Hematopoietic multipotent progenitor cell treated with erythropoietin and hydrocortisone succinate and interleukin-3 and kit ligand, for 8 days (in vitro differentiated cells): ENCODE measurements around the gene RRP15.

Experiments used
- DNase-seq: peaks from one replicate; pipeline ENCODE4 v3.0.0-alpha.2; 2015

Gene RRP15

DNA sequence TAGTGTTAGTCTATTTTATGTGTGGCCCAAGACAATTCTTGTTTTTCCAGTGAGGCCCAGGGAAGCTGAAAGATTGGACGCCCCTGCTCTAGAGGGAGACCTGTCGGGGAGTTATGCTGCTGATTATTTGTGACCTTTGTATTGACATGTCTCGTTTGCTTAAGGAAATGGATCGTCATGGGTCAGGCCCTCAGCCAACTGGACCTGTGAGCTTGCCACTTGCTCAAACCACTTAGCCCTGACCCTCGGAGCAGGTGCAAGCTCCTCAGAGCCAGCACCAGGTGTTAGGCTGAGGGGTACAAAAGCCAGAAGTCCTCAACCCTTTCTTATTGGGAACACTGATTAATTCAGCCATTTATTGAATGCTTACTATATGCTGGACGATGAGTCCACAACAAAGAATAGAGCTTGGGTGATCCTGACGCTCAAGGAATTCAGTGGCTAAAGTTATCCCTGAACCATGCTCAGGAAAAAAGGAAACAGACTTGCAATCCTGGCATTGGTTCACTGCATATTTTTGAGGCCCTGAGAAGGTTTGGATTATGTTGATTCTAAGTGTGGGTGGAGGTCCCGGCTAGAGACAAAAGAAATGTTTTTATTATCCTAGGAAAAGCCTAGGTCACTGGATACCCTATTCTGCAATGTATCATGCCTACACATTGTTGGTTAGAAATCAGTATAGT is 79.1 kb downstream of the RRP15 start:
- no peak for DNase-seq

DNA sequence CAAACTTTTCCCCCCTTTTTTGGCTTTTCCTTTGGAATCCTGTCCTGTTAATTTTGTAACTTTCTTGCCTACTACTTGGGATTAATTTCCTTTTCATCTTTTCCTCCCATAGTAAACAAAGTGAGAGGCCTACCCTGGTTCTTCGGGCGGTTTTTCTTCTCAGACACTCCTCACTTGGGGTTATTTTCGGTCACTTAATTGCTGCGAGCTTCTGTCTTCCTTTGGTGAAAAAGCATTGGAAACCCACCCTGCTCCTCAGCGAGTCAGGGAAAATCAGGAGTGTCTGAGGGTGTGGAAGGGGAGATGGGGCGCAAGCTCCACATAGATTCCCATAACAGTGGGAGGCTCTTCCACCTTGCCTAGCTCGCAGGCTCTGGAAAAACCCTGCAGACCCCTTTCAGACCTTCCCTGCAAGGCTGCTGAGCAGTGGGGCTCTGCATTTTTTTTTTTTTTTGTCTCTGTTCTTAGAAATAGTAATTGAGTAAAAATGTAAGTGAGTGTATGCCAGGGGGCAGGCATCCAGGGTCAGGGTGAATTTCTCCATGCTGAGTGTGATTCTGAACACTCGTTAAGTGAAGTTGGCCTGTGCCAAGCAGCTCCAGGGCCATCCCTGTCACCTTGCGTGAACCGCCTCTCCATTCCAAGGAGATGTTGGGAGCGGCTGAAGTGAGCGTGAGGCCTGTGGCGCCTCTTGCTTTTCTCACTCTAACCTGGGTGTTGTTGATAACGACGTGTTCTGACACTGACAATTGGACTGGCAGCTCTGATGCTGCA is 80.3 kb downstream of the RRP15 start:
- no peak for DNase-seq

- DNase-seq = no peak
Observed at GRCh38 chr1:218366322-218367052, 81.4 kb downstream of the RRP15 start.

DNA sequence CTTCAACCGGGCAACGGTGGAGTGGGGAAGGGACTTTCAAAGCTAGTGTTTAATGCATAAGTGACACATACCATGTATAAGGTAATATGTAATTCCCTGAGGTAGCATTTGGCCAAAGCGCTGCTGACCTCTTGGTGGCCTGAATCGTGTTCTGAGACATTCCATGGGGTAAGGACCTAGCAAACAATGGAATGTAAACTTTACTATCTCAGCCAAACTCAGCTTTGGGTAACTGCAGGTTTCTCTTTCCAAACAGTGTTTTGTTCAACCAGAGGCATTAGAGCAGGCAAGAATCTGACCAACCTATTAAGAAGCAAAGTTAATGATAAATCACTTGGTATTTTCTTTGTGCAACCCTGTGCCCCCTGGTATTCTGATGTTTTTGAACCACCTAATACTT is 82.0 kb downstream of the RRP15 start:
- no peak for DNase-seq

- DNase-seq = no peak
Observed at GRCh38 chr1:218368686-218369085, 83.6 kb downstream of the RRP15 start.

DNA sequence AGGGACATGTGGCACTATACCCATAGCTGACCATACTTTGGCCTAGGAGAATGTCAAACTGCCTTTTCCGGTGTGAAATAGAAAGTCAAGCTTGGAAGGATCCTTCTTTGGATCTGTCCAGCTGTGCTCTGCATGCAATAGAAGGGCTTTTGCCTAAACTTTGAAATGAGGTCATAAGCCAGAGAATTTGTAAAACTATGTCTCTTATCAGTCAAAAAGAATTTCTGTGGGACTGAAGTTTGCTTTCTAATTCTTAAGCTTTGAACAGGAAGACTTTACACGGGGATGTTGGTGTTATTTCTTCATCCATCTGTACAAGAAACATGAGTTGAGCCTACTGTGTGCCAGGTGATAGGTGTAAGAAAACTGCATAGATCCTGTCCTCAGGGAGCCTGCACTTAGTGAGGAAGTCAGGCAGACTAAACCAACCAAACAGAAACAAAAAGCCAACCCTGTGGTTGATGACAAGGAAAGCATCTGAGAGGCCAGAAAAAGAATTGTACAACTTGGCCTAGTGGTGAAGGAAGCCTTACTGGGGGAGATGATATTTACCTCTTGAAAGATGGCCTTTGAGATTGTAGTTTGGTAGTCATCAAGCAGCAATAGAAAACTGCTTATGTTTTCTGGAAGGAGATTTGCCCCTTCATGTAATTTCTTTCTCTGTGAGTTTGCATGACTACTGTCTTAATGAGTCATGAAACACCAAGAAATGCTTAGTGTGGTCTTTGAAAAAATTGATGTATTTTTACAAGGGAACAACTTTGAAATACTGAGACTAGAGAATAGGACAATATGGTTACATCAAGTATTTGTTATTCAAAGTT is 84.8 kb downstream of the RRP15 start:
- no peak for DNase-seq

GRCh38 chr1:218371927-218372672 is 87.0 kb downstream of the RRP15 start:
- DNase-seq = no peak

- no peak for DNase-seq
Observed at GRCh38 chr1:218374401-218375353, 89.6 kb downstream of the RRP15 start.

DNA sequence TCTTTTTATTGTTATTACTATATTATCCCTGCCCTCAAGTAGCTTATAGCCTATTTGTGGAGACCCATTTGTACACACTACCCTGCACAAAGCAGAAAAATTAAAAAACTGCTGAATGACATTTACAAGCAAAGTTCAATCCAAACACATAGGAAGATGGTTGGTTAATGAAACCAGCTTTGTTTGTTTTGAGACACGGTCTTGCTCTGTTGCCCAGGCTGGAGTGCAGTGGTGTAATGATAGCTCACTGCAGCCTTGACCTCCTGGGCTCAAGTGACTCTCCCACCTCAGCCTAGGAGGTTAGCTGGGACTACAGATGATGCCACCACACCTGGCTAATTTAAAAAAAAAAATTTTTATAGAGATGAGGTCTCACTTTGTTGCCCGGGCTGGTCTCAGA is 91.6 kb downstream of the RRP15 start:
- DNase-seq = no peak

DNA sequence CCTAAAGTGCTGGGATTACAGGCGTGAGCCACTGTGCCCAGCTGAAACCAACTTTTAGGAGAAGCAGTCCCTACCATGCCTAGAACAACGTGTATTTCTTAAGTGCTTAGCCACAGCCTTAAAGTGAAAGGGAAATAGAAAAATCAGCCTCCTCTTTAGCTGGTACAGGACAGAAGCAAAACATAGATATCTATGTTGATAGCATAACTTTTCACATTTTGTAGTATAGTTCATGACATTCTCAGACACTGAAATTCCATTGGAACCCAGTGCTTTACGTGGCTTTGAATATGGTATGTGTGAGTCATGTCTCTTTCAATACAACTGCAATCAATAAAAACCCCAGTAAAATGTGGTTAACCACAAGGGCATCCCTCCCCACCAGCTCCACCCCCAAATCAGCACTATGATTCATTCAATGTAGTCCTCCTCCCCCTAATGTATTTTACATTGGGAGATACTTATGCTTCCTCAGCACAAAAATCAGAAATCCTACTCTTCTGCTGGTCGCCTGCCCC is 92.1 kb downstream of the RRP15 start:
- peak; percentile 61 for DNase-seq

DNA sequence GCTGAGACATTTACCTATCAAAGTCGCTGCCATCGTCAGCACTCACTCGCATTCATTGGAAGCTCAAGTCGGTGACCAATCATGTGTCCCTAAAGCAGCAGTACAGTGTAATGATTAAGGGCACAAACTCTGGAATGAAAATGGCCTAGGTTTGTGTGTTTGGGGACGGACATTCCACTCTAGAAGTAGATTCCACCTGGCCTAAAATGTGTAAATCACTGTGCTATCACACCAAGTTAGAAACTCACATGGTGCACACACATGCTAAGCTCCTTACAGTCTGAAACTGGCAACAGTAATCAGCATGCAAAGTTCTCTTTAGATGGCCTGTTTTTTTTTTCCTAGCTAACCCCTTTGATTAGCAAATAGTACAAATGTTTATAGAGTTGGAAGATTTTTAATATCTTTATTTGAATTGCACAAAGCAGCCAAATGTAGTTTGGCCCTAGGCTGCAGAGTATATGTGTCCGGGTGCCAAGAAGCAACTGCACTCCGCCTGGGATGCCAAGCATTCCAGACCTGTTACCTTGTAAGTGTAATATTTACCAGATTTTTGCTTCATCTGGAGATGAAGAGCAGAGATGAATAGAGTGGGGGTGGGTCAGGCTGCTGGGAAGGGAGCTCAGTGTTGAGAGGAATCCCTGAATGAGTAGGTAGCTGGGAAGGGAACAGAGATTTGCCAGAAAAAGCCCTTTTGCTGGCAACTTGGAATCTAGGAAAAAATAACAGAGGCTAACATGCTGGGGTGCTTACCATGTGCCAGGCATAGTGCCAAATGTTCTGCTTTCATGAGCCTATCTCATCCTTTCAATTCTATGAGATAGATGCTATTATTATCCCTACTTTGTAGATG is 95.3 kb downstream of the RRP15 start:
- no peak for DNase-seq

- DNase-seq = no peak
Observed at GRCh38 chr1:218382261-218382660, 97.2 kb downstream of the RRP15 start.

GRCh38 chr1:218383051-218383450 is 98.0 kb downstream of the RRP15 start:
- no peak for DNase-seq

- DNase-seq = no peak
Observed at GRCh38 chr1:218383681-218384080, 98.6 kb downstream of the RRP15 start.

GRCh38 chr1:218384581-218384993 is 99.5 kb downstream of the RRP15 start:
- no peak for DNase-seq
